NCI-H1436 (cell line): Measurements from ENCODE around the gene ATP1A2.

Experiments used
- DNase-seq: peaks from one replicate; lab custom pipeline; 2025; lab: John Stamatoyannopoulos, UW

The ATP1A2 gene

GRCh38 chr1:160148121-160148520 is 32.6 kb downstream of the ATP1A2 start:
- DNase-seq = no peak

- DNase-seq = no peak
These were observed 33.7 kb downstream of the ATP1A2 start for GRCh38 chr1:160149233-160149632.

- no peak for DNase-seq
These were observed 34.2 kb downstream of the ATP1A2 start for GRCh38 chr1:160149716-160150115.

GRCh38 chr1:160151303-160151702 is 35.7 kb downstream of the ATP1A2 start, which contains the start of gene ATP1A4:
TSS of gene ATP1A4 (plus strand) at chr1:160151603. CDS start at chr1:160152041, 438 bp downstream.
- DNase-seq = no peak

GRCh38 chr1:160154790-160155189 is 39.2 kb downstream of the ATP1A2 start:
- no peak for DNase-seq

GRCh38 chr1:160156361-160156760 is 40.8 kb downstream of the ATP1A2 start:
- no peak for DNase-seq

- no peak for DNase-seq
These were observed 41.6 kb downstream of the ATP1A2 start for GRCh38 chr1:160157174-160157573.

GRCh38 chr1:160158031-160158430 is 42.5 kb downstream of the ATP1A2 start:
- no peak for DNase-seq

- no peak for DNase-seq
These were observed 43.0 kb downstream of the ATP1A2 start for GRCh38 chr1:160158534-160158933.

GRCh38 chr1:160159846-160160245 is 44.3 kb downstream of the ATP1A2 start:
- no peak for DNase-seq

- DNase-seq = no peak
These were observed 46.6 kb downstream of the ATP1A2 start for GRCh38 chr1:160161965-160162705.

GRCh38 chr1:160162931-160163330 is 47.4 kb downstream of the ATP1A2 start:
- no peak for DNase-seq

- DNase-seq = no peak
These were observed 48.1 kb downstream of the ATP1A2 start for GRCh38 chr1:160163615-160164014.

- DNase-seq = no peak
These were observed 48.6 kb downstream of the ATP1A2 start for GRCh38 chr1:160164121-160164520.

- no peak for DNase-seq
These were observed 50.8 kb downstream of the ATP1A2 start for GRCh38 chr1:160166166-160166868.

- DNase-seq = no peak
These were observed 51.5 kb downstream of the ATP1A2 start for GRCh38 chr1:160167056-160167455.

GRCh38 chr1:160167580-160167979 is 52.0 kb downstream of the ATP1A2 start:
- DNase-seq = no peak

- no peak for DNase-seq
These were observed 52.5 kb downstream of the ATP1A2 start for GRCh38 chr1:160168016-160168415.

GRCh38 chr1:160168609-160169369 is 53.2 kb downstream of the ATP1A2 start:
- DNase-seq = no peak

GRCh38 chr1:160169553-160170399 is 54.2 kb downstream of the ATP1A2 start:
- DNase-seq = no peak

- DNase-seq = no peak
These were observed 55.8 kb downstream of the ATP1A2 start for GRCh38 chr1:160171354-160171753.

GRCh38 chr1:160171980-160172379 is 56.4 kb downstream of the ATP1A2 start:
- no peak for DNase-seq
